ENCODE measurements around the gene GNAT2. TPM values are rescaled to one million over a fixed set of nuclear protein-coding genes. Genes with fewer than 3 reads are reported as not detected.

The GNAT2 gene
- total RNA-seq, 6 donors from 2014 or later, result 0.20 to 0.46 TPM; not detected in 4

- DNase-seq (peak in 1 of 2 donors; percentile 59), ATAC-seq (ENCODE audit: low FRiP score in 2 of 2) (no peak)
- no peak overlapping the region for H3K27ac ChIP-seq
- H3K36me3 ChIP-seq, result peaks cover 14 to 57% (median 53%) of the 10 kb centered on the region in 4 donors
- H3K4me3 ChIP-seq, result no peak overlapping the region
- TF ChIP-seq POLR2AphosphoS5 (IDR thresholded peaks at IDR 0.05) (no peak), EP300 (IDR thresholded peaks at IDR 0.05) (no peak), POLR2A (IDR thresholded peaks at IDR 0.05) (no peak), CTCF (IDR thresholded peaks at IDR 0.05) (no peak)
- H3K4me1 ChIP-seq, result peaks cover 19 to 29% (median 24%) of the 10 kb centered on the region in 4 donors
- no peaks in the 10 kb centered on the region for H3K27me3 ChIP-seq
- WGBS, 2 donors, result 97 to 100% methylated on average over 1 to 20 of the region's 21 CpGs
- H3K9me3 ChIP-seq, result no peaks in the 10 kb centered on the region
Observed at GRCh38 chr1:109626682-109627408, 7.4 kb upstream of the GNAT2 start.

- H3K36me3 ChIP-seq, result peaks cover 9 to 48% (median 43%) of the 10 kb centered on the region in 4 donors
- peaks cover 28 to 39% (median 34%) of the 10 kb centered on the region in 4 donors for H3K4me1 ChIP-seq
- DNase-seq, result peak in 1 of 2 donors; percentile 65
- H3K4me3 ChIP-seq, result no peak overlapping the region
- no peaks in the 10 kb centered on the region for H3K27me3 ChIP-seq
- H3K9me3 ChIP-seq, result no peaks in the 10 kb centered on the region
- TF ChIP-seq POLR2A (IDR thresholded peaks at IDR 0.05) (no peak), CTCF (IDR thresholded peaks at IDR 0.05) (no peak), EP300 (IDR thresholded peaks at IDR 0.05) (no peak), POLR2AphosphoS5 (IDR thresholded peaks at IDR 0.05) (no peak)
- H3K27ac ChIP-seq, result no peak overlapping the region
- 87 to 92% methylated on average over 25 to 31 of the region's 32 CpGs for WGBS, 2 donors
- no peak for ATAC-seq (ENCODE audit: low FRiP score in 2 of 2)
Observed at GRCh38 chr1:109625601-109626560, 6.5 kb upstream of the GNAT2 start.

- Histone ChIP-seq H3K27me3 (no peaks in the 10 kb centered on the region), H3K36me3 (peaks cover 7 to 44% (median 38%) of the 10 kb centered on the region in 4 donors), H3K4me3 (no peak overlapping the region), H3K4me1 (peaks cover 32 to 44% (median 37%) of the 10 kb centered on the region in 4 donors), H3K9me3 (no peaks in the 10 kb centered on the region), H3K27ac (no peak overlapping the region)
- ATAC-seq (ENCODE audit: low FRiP score in 2 of 2) (no peak), DNase-seq (peak in 1 of 2 donors; percentile 77)
- no peak for TF ChIP-seq CTCF (IDR thresholded peaks at IDR 0.05)
- TF ChIP-seq EP300 (IDR thresholded peaks at IDR 0.05), result no peak
- no peak for TF ChIP-seq POLR2A (IDR thresholded peaks at IDR 0.05)
- no peak for TF ChIP-seq POLR2AphosphoS5 (IDR thresholded peaks at IDR 0.05)
- WGBS, 2 donors, result 90 to 91% methylated on average over 12 to 16 of the region's 16 CpGs
Observed at GRCh38 chr1:109625176-109625575, 5.8 kb upstream of the GNAT2 start.

- TF ChIP-seq POLR2A (IDR thresholded peaks at IDR 0.05) (no peak), EP300 (IDR thresholded peaks at IDR 0.05) (no peak), POLR2AphosphoS5 (IDR thresholded peaks at IDR 0.05) (no peak), CTCF (IDR thresholded peaks at IDR 0.05) (no peak)
- 65 to 69% methylated on average over 2 to 15 of the region's 17 CpGs for WGBS, 2 donors
- Histone ChIP-seq H3K27ac (peak overlapping the region in 2 of 4 donors; percentile 17 to 18), H3K9me3 (no peaks in the 10 kb centered on the region), H3K4me3 (peak overlapping the region in 1 of 4 donors; percentile 13), H3K36me3 (peaks cover 7 to 36% (median 33%) of the 10 kb centered on the region in 4 donors), H3K4me1 (peaks cover 34 to 50% (median 44%) of the 10 kb centered on the region in 4 donors), H3K27me3 (no peaks in the 10 kb centered on the region)
- ATAC-seq (ENCODE audit: low FRiP score in 2 of 2) (no peak), DNase-seq (peak in 1 of 2 donors; percentile 46)
Observed at GRCh38 chr1:109624201-109625010, 5.0 kb upstream of the GNAT2 start.

Measured in upper lobe of left lung (tissue), 6 donors.